GM18858 (cell line): Measurements from ENCODE around the gene GOLGA8B.
"Not testable (repeated sequence)": the region's sequence is repeated elsewhere in the genome, so short reads cannot be mapped to it uniquely, and the experiment has no call there.

ENCODE experiments used
- ATAC-seq: cut with Tn5 transposase; IDR thresholded peaks from one replicate; pipeline ENCODE4 v1.9.1; 2021; ENCODE audit not compliant: unreplicated experiment

GOLGA8B gene

GRCh38 chr15:34560814-34561213, 22.6 kb downstream of the GOLGA8B start:
- ATAC-seq: not testable (repeated sequence)

- not testable (repeated sequence) for ATAC-seq
These were observed 23.7 kb downstream of the GOLGA8B start for GRCh38 chr15:34559764-34560163.

GRCh38 chr15:34555162-34555561, 28.3 kb downstream of the GOLGA8B start:
- ATAC-seq: not testable (repeated sequence)

GRCh38 chr15:34554716-34555115, 28.7 kb downstream of the GOLGA8B start:
- ATAC-seq: not testable (repeated sequence)

DNA sequence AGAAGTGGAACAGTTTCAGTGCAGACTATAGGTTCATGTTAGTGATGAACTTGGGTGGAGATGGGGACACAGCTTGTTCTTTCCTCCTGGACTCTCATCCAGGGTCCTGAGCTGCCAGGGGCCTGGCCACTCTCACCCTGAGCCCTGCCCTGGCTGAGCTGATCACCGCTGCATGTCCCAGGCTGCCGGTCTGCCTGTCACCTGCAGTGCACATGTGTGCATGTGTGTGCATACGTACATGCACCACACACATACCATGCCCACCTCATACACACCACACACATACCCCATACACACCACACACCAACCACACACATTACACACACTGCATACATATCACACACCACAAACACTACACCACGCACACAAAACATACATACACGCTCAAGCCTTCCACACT, 29.3 kb downstream of the GOLGA8B start:
- not testable (repeated sequence) for ATAC-seq

DNA sequence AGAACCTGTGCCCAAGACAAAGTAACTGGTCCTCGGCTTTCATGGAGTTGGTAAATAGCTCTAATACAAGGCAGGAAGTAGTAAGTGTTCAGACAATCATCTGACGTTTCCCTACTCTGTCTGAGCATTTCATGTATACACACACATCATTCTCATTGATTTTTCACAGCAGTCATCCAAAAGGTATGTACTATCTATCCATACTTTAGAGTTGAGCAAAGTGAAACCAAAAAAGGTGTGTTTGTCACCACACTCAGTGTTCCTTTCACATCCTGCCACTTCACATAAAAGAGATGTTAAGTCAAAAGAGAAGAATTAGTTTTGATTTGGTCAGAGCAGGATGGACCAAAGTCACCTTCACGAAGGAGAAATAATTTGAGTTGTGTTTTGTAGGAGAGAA, 33.3 kb downstream of the GOLGA8B start:
- not testable (repeated sequence) for ATAC-seq

DNA sequence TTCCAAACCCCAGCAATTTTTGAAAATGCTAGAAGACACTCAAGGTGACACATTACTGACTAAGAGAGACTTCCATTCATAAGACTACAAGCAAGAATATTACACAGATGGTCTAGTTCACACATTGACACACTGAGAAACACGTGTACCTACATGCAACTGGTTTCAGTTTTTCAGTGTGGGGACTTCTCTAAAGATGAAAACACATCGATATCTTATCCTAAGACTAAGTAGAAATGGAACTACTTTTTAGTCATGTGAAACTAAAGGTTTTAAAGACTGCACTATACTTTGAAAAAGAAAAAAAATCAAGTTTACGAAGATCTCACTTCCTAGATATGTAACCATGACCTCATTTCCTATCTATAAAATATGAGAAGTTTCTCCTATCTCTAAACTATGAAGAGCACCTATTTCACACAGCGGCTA, 34.1 kb downstream of the GOLGA8B start:
- peak; percentile 62 for ATAC-seq

GRCh38 chr15:34543860-34544649, 39.4 kb downstream of the GOLGA8B start:
- ATAC-seq: not testable (repeated sequence)

GRCh38 chr15:34535857-34536256, 47.6 kb downstream of the GOLGA8B start:
- not testable (repeated sequence) for ATAC-seq
